HepG2 (cell line): ENCODE measurements around the gene IL11RA. TPM values are rescaled to one million over a fixed set of nuclear protein-coding genes. Genes with fewer than 3 reads are reported as not detected.

Experiments
- GABPA ChIP-seq, 2 experiments: IDR thresholded peaks; 2 replicates each; pipeline ENCODE4 v1.6.1; 2011 to 2016; ENCODE audit warnings: low read depth in 2 of 2, low read length in 1 of 2, missing biosample characterization in 1 of 2, missing genetic modification characterization in 1 of 2
- GTF2F1 ChIP-seq: fragments of 150-350 bp; IDR thresholded peaks from 2 replicates; pipeline ENCODE4 v1.6.1; 2014; ENCODE audit warnings: low read length
- ISL2 ChIP-seq: sonication (generic); formaldehyde crosslinking; IDR thresholded peaks from 2 replicates; pipeline ENCODE4 v1.5.0; 2020; ENCODE audit warnings: missing genetic modification reagents
- KLF15 ChIP-seq: sonication (generic); formaldehyde crosslinking; IDR thresholded peaks from 2 replicates; pipeline ENCODE4 v1.8.1; 2023; ENCODE audit warnings: borderline replicate concordance, mild to moderate bottlenecking, inconsistent platforms, missing genetic modification reagents, mixed read lengths
- MATR3 ChIP-seq: sonication (generic); formaldehyde crosslinking; IDR thresholded peaks from 2 replicates; pipeline ENCODE4 v1.4.0; 2020; ENCODE audit warnings: missing genetic modification reagents
- MLLT10 ChIP-seq: sonication (generic); formaldehyde crosslinking; IDR thresholded peaks from 2 replicates; pipeline ENCODE4 v1.4.0; 2020; ENCODE audit warnings: missing genetic modification reagents
- MYPOP ChIP-seq: sonication (generic); formaldehyde crosslinking; IDR thresholded peaks from 2 replicates; pipeline ENCODE4 v1.8.1; 2023; ENCODE audit warnings: mild to moderate bottlenecking, moderate library complexity, missing genetic modification reagents
- NCOR1 ChIP-seq: fragments of 200-600 bp; sonication (generic); IDR thresholded peaks from 2 replicates; pipeline ENCODE4 v1.7.0; 2017; ENCODE audit warnings: antibody characterized with exemption, low read length, borderline replicate concordance
- NFYB ChIP-seq: sonication (generic); formaldehyde crosslinking; IDR thresholded peaks from 2 replicates; pipeline ENCODE4 v1.4.0; 2020; ENCODE audit warnings: missing genetic modification reagents
- NR2C2 ChIP-seq: sonication (generic); formaldehyde crosslinking; IDR thresholded peaks from 2 replicates; pipeline ENCODE4 v1.4.0; 2020; ENCODE audit warnings: missing genetic modification reagents, mild to moderate bottlenecking, moderate library complexity, borderline replicate concordance
- RXRB ChIP-seq: IDR thresholded peaks from 2 replicates; pipeline ENCODE4 v1.6.1; 2016; ENCODE audit warnings: borderline replicate concordance, missing genetic modification reagents, missing compliant biosample characterization
- THAP7 ChIP-seq: sonication (generic); formaldehyde crosslinking; IDR thresholded peaks from 2 replicates; pipeline ENCODE4 v1.8.1; 2023; ENCODE audit warnings: mild to moderate bottlenecking, missing genetic modification reagents
- ZFP1 ChIP-seq: IDR thresholded peaks from 2 replicates; pipeline ENCODE4 v1.6.1; 2016
- ZNF138 ChIP-seq: sonication (generic); formaldehyde crosslinking; IDR thresholded peaks from 2 replicates; pipeline ENCODE4 v1.5.0; 2020; ENCODE audit warnings: mild to moderate bottlenecking, low read depth, missing genetic modification reagents
- ZNF234 ChIP-seq: sonication (generic); formaldehyde crosslinking; conservative IDR thresholded peaks from 2 replicates; pipeline ENCODE4 v1.5.1; 2020; ENCODE audit warnings: mild to moderate bottlenecking, missing genetic modification reagents
- ZNF292 ChIP-seq: sonication (generic); formaldehyde crosslinking; IDR thresholded peaks from 2 replicates; pipeline ENCODE4 v1.8.1; 2022; ENCODE audit warnings: mild to moderate bottlenecking, low read depth, missing genetic modification reagents, borderline replicate concordance
- ZNF512 ChIP-seq: sonication (generic); formaldehyde crosslinking; IDR thresholded peaks from 2 replicates; pipeline ENCODE4 v1.4.0; 2020; ENCODE audit warnings: mild to moderate bottlenecking, missing genetic modification reagents
- ZNF549 ChIP-seq: sonication (generic); formaldehyde crosslinking; IDR thresholded peaks from 2 replicates; pipeline ENCODE4 v1.5.0; 2020; ENCODE audit warnings: missing genetic modification reagents
- ZNF614 ChIP-seq: IDR thresholded peaks from 2 replicates; pipeline ENCODE4 v1.6.1; 2018; ENCODE audit warnings: missing biosample characterization, missing genetic modification reagents, inconsistent platforms, borderline replicate concordance
- ZNF704 ChIP-seq: sonication (generic); formaldehyde crosslinking; IDR thresholded peaks from 2 replicates; pipeline ENCODE4 v1.8.1; 2023; ENCODE audit warnings: mild to moderate bottlenecking, inconsistent platforms, moderate library complexity, missing genetic modification reagents, borderline replicate concordance
- ZNF749 ChIP-seq: sonication (generic); formaldehyde crosslinking; IDR thresholded peaks from 2 replicates; pipeline ENCODE4 v1.8.0; 2022; ENCODE audit warnings: mild to moderate bottlenecking, missing genetic modification reagents, moderate library complexity, borderline replicate concordance
- polyA plus RNA-seq, 8 experiments: library from polyadenylated mRNA; depleted of rRNA in 3 of 8; stranded (reverse) in 7 of 8; unstranded in 1 of 8; fragments of >200 nt; fragmentation: Illumina TruSeq in 4 of 8; extraction: Trizol in 4 of 8; gene quantifications; 2 replicates each; pipeline versions ENCODE4 v1.2.1 to v1.2.3, GENCODE V29; 2011 to 2016; ENCODE audit warnings: low read depth in 4 of 8, missing spikeins in 1 of 8, mixed read lengths in 1 of 8; ENCODE audit not compliant: insufficient read depth in 1 of 8
- total RNA-seq, 5 experiments: library from RNA; depleted of rRNA; stranded (reverse); fragments of >200 nt; fragmentation: Illumina TruSeq; extraction: Trizol; gene quantifications; 2 replicates each; pipeline ENCODE4 v1.2.3, GENCODE V29; 2016; ENCODE audit warnings: low read depth in 1 of 5
- TF ChIP-seq, protein P1 (sequence below): sonication (generic); formaldehyde crosslinking; IDR thresholded peaks from 2 replicates; pipeline ENCODE4 v1.5.1; 2020; ENCODE audit warnings: missing genetic modification reagents, mild to moderate bottlenecking, borderline replicate concordance

Gene IL11RA
- total and polyA plus RNA-seq, 2 of the 13 experiments (the other 11 are each of a cell fraction or from before 2014, with no cell fraction given) = 2.0 to 4.2 TPM

GRCh38 chr9:34637356-34638137, 14.4 kb upstream of the IL11RA start, which contains the start of gene SIGMAR1 (continued):
- no peak for TF ChIP-seq ZNF512 (CRISPR knock-in tag)
- TF ChIP-seq NR2C2 (CRISPR knock-in tag) = peak; percentile 49; the same call in 1 of the 2 replicates
- TF ChIP-seq ISL2 (CRISPR knock-in tag) = 0 out of 2 replicates have a peak, but pooled peaks have one; percentile 8
- TF ChIP-seq THAP7 = peak; percentile 37; the same call in 1 of the 2 replicates
- TF ChIP-seq ZNF292 (CRISPR knock-in tag) = no peak
- TF ChIP-seq KLF15 (CRISPR knock-in tag) = no peak; the same call in 1 of the 2 replicates
- no peak for TF ChIP-seq ZNF549
- peak; percentile 98 for TF ChIP-seq MYPOP (CRISPR knock-in tag)
- TF ChIP-seq ZNF138 (CRISPR knock-in tag) = 0 out of 2 replicates have a peak, but pooled peaks have one; percentile 70
- no peak for TF ChIP-seq GABPA (IDR thresholded peaks at IDR 0.05; ENCODE audit: low read depth, low read length)
- peak; percentile 52; the same call in 1 of the 2 replicates for TF ChIP-seq GABPA (CRISPR knock-in tag; IDR thresholded peaks at IDR 0.05; ENCODE audit: low read depth)
- no peak for TF ChIP-seq GTF2F1
- no peak for TF ChIP-seq ZNF614 (CRISPR knock-in tag)
- 0 out of 2 replicates have a peak, but pooled peaks have one; percentile 64 for TF ChIP-seq ZNF704 (CRISPR knock-in tag)
- TF ChIP-seq, protein P1, sequence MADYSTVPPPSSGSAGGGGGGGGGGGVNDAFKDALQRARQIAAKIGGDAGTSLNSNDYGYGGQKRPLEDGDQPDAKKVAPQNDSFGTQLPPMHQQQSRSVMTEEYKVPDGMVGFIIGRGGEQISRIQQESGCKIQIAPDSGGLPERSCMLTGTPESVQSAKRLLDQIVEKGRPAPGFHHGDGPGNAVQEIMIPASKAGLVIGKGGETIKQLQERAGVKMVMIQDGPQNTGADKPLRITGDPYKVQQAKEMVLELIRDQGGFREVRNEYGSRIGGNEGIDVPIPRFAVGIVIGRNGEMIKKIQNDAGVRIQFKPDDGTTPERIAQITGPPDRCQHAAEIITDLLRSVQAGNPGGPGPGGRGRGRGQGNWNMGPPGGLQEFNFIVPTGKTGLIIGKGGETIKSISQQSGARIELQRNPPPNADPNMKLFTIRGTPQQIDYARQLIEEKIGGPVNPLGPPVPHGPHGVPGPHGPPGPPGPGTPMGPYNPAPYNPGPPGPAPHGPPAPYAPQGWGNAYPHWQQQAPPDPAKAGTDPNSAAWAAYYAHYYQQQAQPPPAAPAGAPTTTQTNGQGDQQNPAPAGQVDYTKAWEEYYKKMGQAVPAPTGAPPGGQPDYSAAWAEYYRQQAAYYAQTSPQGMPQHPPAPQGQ (CRISPR knock-in tag) = no peak
- peak; percentile 64 for TF ChIP-seq RXRB (CRISPR knock-in tag)
- peak; percentile 89 for TF ChIP-seq NFYB (CRISPR knock-in tag)
- TF ChIP-seq ZNF234 (CRISPR knock-in tag) = no peak
- TF ChIP-seq ZFP1 = no peak
- TF ChIP-seq MLLT10 (CRISPR knock-in tag) = no peak
- TF ChIP-seq NCOR1 = no peak
- TF ChIP-seq ZNF749 (CRISPR knock-in tag) = peak; percentile 72; the same call in 1 of the 2 replicates
- TF ChIP-seq MATR3 (CRISPR knock-in tag) = no peak
